HCT116 (cell line): Measurements from ENCODE around the gene EEF1AKMT4. TPM values are rescaled to one million over a fixed set of nuclear protein-coding genes. Genes with fewer than 3 reads are reported as not detected.

Experiments
- ATAC-seq: fragments of 200-7000 bp; cut with Tn5 transposase; 2 replicates; pipeline ENCODE4 v1.9.1; 2020; ENCODE audit warnings: mild to moderate bottlenecking, moderate library complexity
- BruUV-seq: library from RNA; stranded (reverse); fragments of 400-500 nt; replicated peaks from 2 replicates; lab custom pipeline; 2021; lab: Mats Ljungman, UMichigan
- CTCF ChIA-PET: fragments of 300-600 bp; sonication (Branson Sonifier 250); formaldehyde crosslinking; loops from one replicate; lab custom pipeline; 2021; ENCODE audit warnings: antibody characterized with exemption; lab: Charles Lee
- POLR2A ChIA-PET: fragments of 300-600, 350-600 bp; sonication (Branson Sonifier 250); formaldehyde crosslinking; loops from one replicate; lab custom pipeline; 2021; ENCODE audit warnings: antibody characterized with exemption; lab: Charles Lee
- RAD21 ChIA-PET, 2 experiments: fragments of 300-600 bp; sonication (Branson Sonifier 250); formaldehyde crosslinking; loops; one replicate each; lab custom pipeline; 2023; ENCODE audit warnings: low total read pairs in 2 of 2; ENCODE audit not compliant: uncharacterized antibody in 2 of 2, unreplicated experiment in 2 of 2, low non-redundant PET in 1 of 2; lab: Charles Lee
- DNase-seq: peaks from one replicate; pipeline ENCODE4 v3.0.0-alpha.2; 2010; ENCODE audit warnings: low read depth, low spot score
- H2AFZ ChIP-seq: fragments of 200-600 bp; shearing (Covaris generic), sonication (generic); 2 replicates; pipeline ENCODE4 v1.6.1; 2017; ENCODE audit warnings: low read depth, mixed run types, mixed read lengths, antibody characterized with exemption, low read length; ENCODE audit not compliant: poor library complexity, severe bottlenecking
- H3K27ac ChIP-seq: 2 replicates; pipeline ENCODE4 v1.5.1; 2012; ENCODE audit warnings: low read depth, low read length
- H3K27me3 ChIP-seq: fragments of 200-600 bp; sonication (generic); 2 replicates; pipeline ENCODE4 v1.6.1; 2016; ENCODE audit warnings: mixed run types, low read length, mixed read lengths; ENCODE audit not compliant: insufficient read depth
- H3K36me3 ChIP-seq, 2 experiments: fragments of 200-500 bp in 1 of 2; fragments of 200-600 bp in 1 of 2; sonication (Bioruptor generic) in 1 of 2; sonication (generic) in 1 of 2; 2 replicates each; pipeline versions ENCODE4 v1.5.1 to v1.6.1; 2014 to 2016; ENCODE audit warnings: low read length in 2 of 2, inconsistent platforms in 1 of 2, mixed read lengths in 1 of 2, mixed run types in 1 of 2; ENCODE audit not compliant: insufficient read depth in 2 of 2, control insufficient read depth in 1 of 2
- H3K4me1 ChIP-seq, 2 experiments: fragments of 200-600 bp in 1 of 2; sonication (generic) in 1 of 2; 2 replicates each; pipeline versions ENCODE4 v1.5.1 to v1.6.1; 2012 to 2017; ENCODE audit warnings: low read length in 2 of 2, inconsistent platforms in 1 of 2, mild to moderate bottlenecking in 1 of 2, mixed read lengths in 1 of 2, mixed run types in 1 of 2, moderate library complexity in 1 of 2; ENCODE audit not compliant: insufficient read depth in 2 of 2, control insufficient read depth in 1 of 2
- H3K4me2 ChIP-seq: fragments of 200-600 bp; sonication (generic); 2 replicates; pipeline ENCODE4 v1.6.1; 2017; ENCODE audit warnings: mixed run types, low read length, mixed read lengths
- H3K4me3 ChIP-seq, 2 experiments: fragments of 200-600 bp in 1 of 2; sonication (generic) in 1 of 2; replicated peaks in 1 of 2; 2 replicates each; pipeline ENCODE4 v1.5.1; 2011 to 2016; ENCODE audit warnings: low read length in 2 of 2, control low read depth in 1 of 2, low read depth in 1 of 2, mild to moderate bottlenecking in 1 of 2, mixed read lengths in 1 of 2, mixed run types in 1 of 2
- H3K79me2 ChIP-seq: fragments of 200-600 bp; sonication (generic); 2 replicates; pipeline ENCODE4 v1.6.1; 2017; ENCODE audit warnings: mild to moderate bottlenecking, mixed run types, low read length, moderate library complexity, mixed read lengths; ENCODE audit not compliant: insufficient read depth
- H3K9ac ChIP-seq: fragments of 200-600 bp; sonication (generic); 2 replicates; pipeline ENCODE4 v1.6.1; 2016; ENCODE audit warnings: low read length, mixed read lengths
- H3K9me2 ChIP-seq: fragments of 200-600 bp; sonication (generic), shearing (Covaris generic); 2 replicates; pipeline ENCODE4 v1.6.1; 2017; ENCODE audit warnings: mixed run types, mild to moderate bottlenecking, moderate library complexity; ENCODE audit not compliant: insufficient read depth
- H3K9me3 ChIP-seq, 2 experiments: fragments of 200-500 bp in 1 of 2; fragments of 200-600 bp in 1 of 2; sonication (Bioruptor generic) in 1 of 2; sonication (generic) in 1 of 2; 2 replicates each; pipeline ENCODE4 v1.6.1; 2014 to 2017; ENCODE audit warnings: low read length in 2 of 2, mixed read lengths in 2 of 2, inconsistent platforms in 1 of 2, low read depth in 1 of 2, mild to moderate bottlenecking in 1 of 2, mixed run types in 1 of 2, moderate library complexity in 1 of 2; ENCODE audit not compliant: control insufficient read depth in 1 of 2, insufficient read depth in 1 of 2
- H4K20me1 ChIP-seq: fragments of 200-600 bp; sonication (generic), shearing (Covaris generic); 2 replicates; pipeline ENCODE4 v1.6.1; 2017; ENCODE audit warnings: mixed run types, mild to moderate bottlenecking, moderate library complexity; ENCODE audit not compliant: insufficient read depth
- ATF3 ChIP-seq: IDR thresholded peaks from 2 replicates; pipeline ENCODE4 v1.6.1; 2012
- CEBPB ChIP-seq: IDR thresholded peaks from 2 replicates; pipeline ENCODE4 v1.6.1; 2012; ENCODE audit warnings: low read depth
- EGR1 ChIP-seq: IDR thresholded peaks from 2 replicates; pipeline ENCODE4 v1.6.1; 2012; ENCODE audit warnings: low read depth
- ELF1 ChIP-seq: IDR thresholded peaks from 2 replicates; pipeline ENCODE4 v1.6.1; 2012; ENCODE audit warnings: low read depth, borderline replicate concordance
- EZH2 ChIP-seq: fragments of 200-600 bp; sonication (generic); IDR thresholded peaks from 2 replicates; pipeline ENCODE4 v1.6.1; 2017; ENCODE audit warnings: antibody characterized with exemption, mixed run types
- FOSL1 ChIP-seq: IDR thresholded peaks from 2 replicates; pipeline ENCODE4 v1.6.1; 2012; ENCODE audit warnings: low read depth
- JUND ChIP-seq: IDR thresholded peaks from 2 replicates; pipeline ENCODE4 v1.6.1; 2012
- POLR2A ChIP-seq: IDR thresholded peaks from 2 replicates; pipeline ENCODE4 v1.7.0; 2011; ENCODE audit warnings: borderline replicate concordance; ENCODE audit not compliant: insufficient read depth, insufficient read length; ENCODE audit errors: extremely low read depth
- POLR2AphosphoS5 ChIP-seq: IDR thresholded peaks from 2 replicates; pipeline ENCODE4 v1.6.1; 2011; ENCODE audit warnings: mild to moderate bottlenecking, low read depth, low read length, moderate library complexity
- RAD21 ChIP-seq: IDR thresholded peaks from 2 replicates; pipeline ENCODE4 v1.6.1; 2012; ENCODE audit warnings: low read depth, mild to moderate bottlenecking
- SIN3A ChIP-seq: IDR thresholded peaks from 2 replicates; pipeline ENCODE4 v1.6.1; 2012; ENCODE audit warnings: low read depth
- SP1 ChIP-seq: IDR thresholded peaks from 2 replicates; pipeline ENCODE4 v1.6.1; 2012; ENCODE audit warnings: low read depth
- SRF ChIP-seq: IDR thresholded peaks from 2 replicates; pipeline ENCODE4 v1.6.1; 2012; ENCODE audit warnings: low read depth
- TCF7L2 ChIP-seq: IDR thresholded peaks from 2 replicates; pipeline ENCODE4 v1.7.0; 2011; ENCODE audit warnings: borderline replicate concordance, inconsistent platforms; ENCODE audit not compliant: insufficient read depth, insufficient read length; ENCODE audit errors: extremely low read depth
- YY1 ChIP-seq: IDR thresholded peaks from 2 replicates; pipeline ENCODE4 v1.6.1; 2011; ENCODE audit warnings: low read length, low read depth, moderate library complexity, mild to moderate bottlenecking; ENCODE audit not compliant: insufficient replicate concordance; ENCODE audit errors: extremely low read depth
- ZBTB33 ChIP-seq: IDR thresholded peaks from 2 replicates; pipeline ENCODE4 v1.6.1; 2011; ENCODE audit warnings: mild to moderate bottlenecking, low read length, moderate library complexity; ENCODE audit not compliant: insufficient replicate concordance; ENCODE audit errors: extremely low read depth
- ZFX ChIP-seq: fragments of 450-650 bp; IDR thresholded peaks from 2 replicates; pipeline ENCODE4 v1.6.1; 2017
- ZNF274 ChIP-seq: fragments of 200-500 bp; sonication (Bioruptor generic); IDR thresholded peaks from 2 replicates; pipeline ENCODE4 v1.6.1; 2014; ENCODE audit warnings: mild to moderate bottlenecking, low read depth, low read length, inconsistent platforms
- intact Hi-C: fragments of 100-400 bp; cut with micrococcal nuclease; formaldehyde crosslinking; loops from 2 replicates; pipeline ENCODE4 v1.10.0; 2022
- total RNA-seq: library from RNA; stranded (reverse); gene quantifications from one replicate; pipeline ENCODE4 v1.2.1, GENCODE V29; 2021; ENCODE audit not compliant: unreplicated experiment
- TF ChIP-seq, protein P1 (sequence below): IDR thresholded peaks from 2 replicates; pipeline ENCODE4 v1.6.1; 2012
- TF ChIP-seq, protein P2 (sequence below), 3 experiments: fragments of 200-600 bp in 1 of 3; sonication (generic) in 1 of 3; IDR thresholded peaks in 2 of 3; conservative IDR thresholded peaks in 1 of 3; 2 replicates each; pipeline ENCODE4 v1.5.1; 2012 to 2017; ENCODE audit warnings: low read depth in 2 of 3, low read length in 2 of 3, antibody characterized with exemption in 1 of 3, borderline replicate concordance in 1 of 3, control low read depth in 1 of 3, mild to moderate bottlenecking in 1 of 3, mixed read lengths in 1 of 3, mixed run types in 1 of 3, moderate library complexity in 1 of 3; ENCODE audit not compliant: insufficient read depth in 1 of 3
- TF ChIP-seq, protein P3 (sequence below): IDR thresholded peaks from 2 replicates; pipeline ENCODE4 v1.6.1; 2012; ENCODE audit warnings: low read depth

Gene EEF1AKMT4
- total RNA-seq, 1 experiment from 2014 or later, result 10.5 TPM

GRCh38 chr3:184234224-184234623, 15.2 kb upstream of the EEF1AKMT4 start:
- no peaks in the 10 kb centered on the region for H3K9me2 ChIP-seq
- no TSS peak for BruUV-seq
- DNase-seq, result peak; percentile 85
- peak; percentile 76 for ATAC-seq
- no peak overlapping the region for H2AFZ ChIP-seq
- no peaks in the 10 kb centered on the region for H3K36me3 ChIP-seq
- peak overlapping the region; percentile 28; the same call in 1 of the 2 replicates for H3K9ac ChIP-seq
- peak overlapping the region; percentile 23; the same call in 1 of the 2 replicates for H3K27ac ChIP-seq
- RAD21 ChIA-PET, result interaction anchor here in 1 of 2 experiments (0.9 kb wide), 1 partner anchor 60 kb away, joined by 3 read pairs; no protein-coding TSS in a partner anchor
- intact Hi-C loops, result no loop called here
- no peaks in the 10 kb centered on the region for H3K79me2 ChIP-seq
- H3K9me3 ChIP-seq, result no peaks in the 10 kb centered on the region
- peak overlapping the region; percentile 70 for H3K4me2 ChIP-seq
- H4K20me1 ChIP-seq, result no peaks in the 10 kb centered on the region
- no peaks in the 10 kb centered on the region for H3K27me3 ChIP-seq
- peaks cover 12 to 26% of the 10 kb centered on the region in 2 experiments for H3K4me1 ChIP-seq
- CTCF ChIA-PET, result no interaction called here
- no peak overlapping the region for H3K4me3 ChIP-seq
- POLR2A ChIA-PET, result no interaction called here
- TF ChIP-seq, protein P1, sequence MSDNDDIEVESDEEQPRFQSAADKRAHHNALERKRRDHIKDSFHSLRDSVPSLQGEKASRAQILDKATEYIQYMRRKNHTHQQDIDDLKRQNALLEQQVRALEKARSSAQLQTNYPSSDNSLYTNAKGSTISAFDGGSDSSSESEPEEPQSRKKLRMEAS, result no peak; the same call in 1 of the 2 replicates
- TF ChIP-seq SRF (no peak), ZNF274 (no peak), RAD21 (peak; percentile 54), EZH2 (no peak), YY1 (peak; percentile 32), POLR2AphosphoS5 (peak; percentile 73), ZFX (no peak), SIN3A (no peak), EGR1 (no peak), POLR2A (no peak), ELF1 (no peak), SP1 (no peak; the same call in 1 of the 2 replicates), ZBTB33 (peak; percentile 60), ATF3 (no peak), FOSL1 (peak; percentile 64; the same call in 1 of the 2 replicates), CEBPB (no peak), JUND (peak; percentile 76), TCF7L2 (no peak)
- TF ChIP-seq, protein P2, sequence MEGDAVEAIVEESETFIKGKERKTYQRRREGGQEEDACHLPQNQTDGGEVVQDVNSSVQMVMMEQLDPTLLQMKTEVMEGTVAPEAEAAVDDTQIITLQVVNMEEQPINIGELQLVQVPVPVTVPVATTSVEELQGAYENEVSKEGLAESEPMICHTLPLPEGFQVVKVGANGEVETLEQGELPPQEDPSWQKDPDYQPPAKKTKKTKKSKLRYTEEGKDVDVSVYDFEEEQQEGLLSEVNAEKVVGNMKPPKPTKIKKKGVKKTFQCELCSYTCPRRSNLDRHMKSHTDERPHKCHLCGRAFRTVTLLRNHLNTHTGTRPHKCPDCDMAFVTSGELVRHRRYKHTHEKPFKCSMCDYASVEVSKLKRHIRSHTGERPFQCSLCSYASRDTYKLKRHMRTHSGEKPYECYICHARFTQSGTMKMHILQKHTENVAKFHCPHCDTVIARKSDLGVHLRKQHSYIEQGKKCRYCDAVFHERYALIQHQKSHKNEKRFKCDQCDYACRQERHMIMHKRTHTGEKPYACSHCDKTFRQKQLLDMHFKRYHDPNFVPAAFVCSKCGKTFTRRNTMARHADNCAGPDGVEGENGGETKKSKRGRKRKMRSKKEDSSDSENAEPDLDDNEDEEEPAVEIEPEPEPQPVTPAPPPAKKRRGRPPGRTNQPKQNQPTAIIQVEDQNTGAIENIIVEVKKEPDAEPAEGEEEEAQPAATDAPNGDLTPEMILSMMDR (IDR thresholded peaks at IDR 0.05 in 2 of 3, conservative IDR thresholded peaks at IDR 0.05 in 1 of 3; ENCODE audit: borderline replicate concordance in 1 of 3, insufficient read depth in 1 of 3, low read depth in 2 of 3, low read length in 2 of 3), result peak; percentile 35 to 47 (median 43); a peak in 5 of 6 replicates
- TF ChIP-seq, protein P3, sequence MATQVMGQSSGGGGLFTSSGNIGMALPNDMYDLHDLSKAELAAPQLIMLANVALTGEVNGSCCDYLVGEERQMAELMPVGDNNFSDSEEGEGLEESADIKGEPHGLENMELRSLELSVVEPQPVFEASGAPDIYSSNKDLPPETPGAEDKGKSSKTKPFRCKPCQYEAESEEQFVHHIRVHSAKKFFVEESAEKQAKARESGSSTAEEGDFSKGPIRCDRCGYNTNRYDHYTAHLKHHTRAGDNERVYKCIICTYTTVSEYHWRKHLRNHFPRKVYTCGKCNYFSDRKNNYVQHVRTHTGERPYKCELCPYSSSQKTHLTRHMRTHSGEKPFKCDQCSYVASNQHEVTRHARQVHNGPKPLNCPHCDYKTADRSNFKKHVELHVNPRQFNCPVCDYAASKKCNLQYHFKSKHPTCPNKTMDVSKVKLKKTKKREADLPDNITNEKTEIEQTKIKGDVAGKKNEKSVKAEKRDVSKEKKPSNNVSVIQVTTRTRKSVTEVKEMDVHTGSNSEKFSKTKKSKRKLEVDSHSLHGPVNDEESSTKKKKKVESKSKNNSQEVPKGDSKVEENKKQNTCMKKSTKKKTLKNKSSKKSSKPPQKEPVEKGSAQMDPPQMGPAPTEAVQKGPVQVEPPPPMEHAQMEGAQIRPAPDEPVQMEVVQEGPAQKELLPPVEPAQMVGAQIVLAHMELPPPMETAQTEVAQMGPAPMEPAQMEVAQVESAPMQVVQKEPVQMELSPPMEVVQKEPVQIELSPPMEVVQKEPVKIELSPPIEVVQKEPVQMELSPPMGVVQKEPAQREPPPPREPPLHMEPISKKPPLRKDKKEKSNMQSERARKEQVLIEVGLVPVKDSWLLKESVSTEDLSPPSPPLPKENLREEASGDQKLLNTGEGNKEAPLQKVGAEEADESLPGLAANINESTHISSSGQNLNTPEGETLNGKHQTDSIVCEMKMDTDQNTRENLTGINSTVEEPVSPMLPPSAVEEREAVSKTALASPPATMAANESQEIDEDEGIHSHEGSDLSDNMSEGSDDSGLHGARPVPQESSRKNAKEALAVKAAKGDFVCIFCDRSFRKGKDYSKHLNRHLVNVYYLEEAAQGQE, result no peak
